HG03135 (cell line): Measurements from ENCODE around the gene TMEM266.

ENCODE experiments used
- ATAC-seq: cut with Tn5 transposase; IDR thresholded peaks from one replicate; pipeline ENCODE4 v1.9.1; 2021; ENCODE audit warnings: mild to moderate bottlenecking, moderate library complexity; ENCODE audit not compliant: unreplicated experiment

The TMEM266 gene

DNA sequence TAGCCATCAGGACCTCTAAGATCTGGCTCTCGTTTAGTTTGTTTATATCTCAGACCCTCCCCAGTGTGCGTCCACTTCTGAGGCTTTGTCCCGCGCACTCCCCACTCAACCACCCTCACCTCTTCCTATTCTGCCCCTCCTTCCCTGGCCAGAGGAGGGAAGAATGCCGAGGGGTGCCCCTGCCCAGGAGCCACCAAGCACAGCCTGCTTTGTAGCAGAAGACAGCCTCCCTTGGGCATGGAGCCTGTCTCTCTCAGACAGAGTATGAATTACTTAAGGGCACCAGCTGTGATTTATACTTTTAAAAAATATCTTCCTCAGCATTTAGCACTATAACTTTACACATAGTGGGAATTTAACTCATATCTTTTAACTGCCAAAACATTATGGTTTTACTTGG lies 6.0 kb downstream of the TMEM266 start:
- no peak for ATAC-seq

DNA sequence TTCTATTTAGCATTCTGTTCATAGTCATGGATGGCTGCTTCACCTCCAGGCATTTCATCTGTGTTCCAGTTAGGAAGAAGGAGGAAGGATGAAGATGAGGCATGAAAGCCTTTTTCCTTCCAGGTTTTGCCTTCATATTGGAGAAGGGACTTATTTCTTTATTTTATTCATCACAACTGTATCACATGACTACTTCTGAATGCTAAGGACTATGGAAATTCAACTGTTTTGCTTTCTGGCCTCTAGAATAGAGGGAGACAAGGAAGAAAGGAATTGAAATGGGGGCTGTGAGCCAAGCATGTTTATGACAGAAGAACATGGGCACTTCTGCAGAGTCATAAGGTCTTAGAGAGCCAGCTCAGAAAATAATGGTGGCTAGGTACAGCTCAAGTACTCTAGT lies 10.4 kb downstream of the TMEM266 start:
- no peak for ATAC-seq

DNA sequence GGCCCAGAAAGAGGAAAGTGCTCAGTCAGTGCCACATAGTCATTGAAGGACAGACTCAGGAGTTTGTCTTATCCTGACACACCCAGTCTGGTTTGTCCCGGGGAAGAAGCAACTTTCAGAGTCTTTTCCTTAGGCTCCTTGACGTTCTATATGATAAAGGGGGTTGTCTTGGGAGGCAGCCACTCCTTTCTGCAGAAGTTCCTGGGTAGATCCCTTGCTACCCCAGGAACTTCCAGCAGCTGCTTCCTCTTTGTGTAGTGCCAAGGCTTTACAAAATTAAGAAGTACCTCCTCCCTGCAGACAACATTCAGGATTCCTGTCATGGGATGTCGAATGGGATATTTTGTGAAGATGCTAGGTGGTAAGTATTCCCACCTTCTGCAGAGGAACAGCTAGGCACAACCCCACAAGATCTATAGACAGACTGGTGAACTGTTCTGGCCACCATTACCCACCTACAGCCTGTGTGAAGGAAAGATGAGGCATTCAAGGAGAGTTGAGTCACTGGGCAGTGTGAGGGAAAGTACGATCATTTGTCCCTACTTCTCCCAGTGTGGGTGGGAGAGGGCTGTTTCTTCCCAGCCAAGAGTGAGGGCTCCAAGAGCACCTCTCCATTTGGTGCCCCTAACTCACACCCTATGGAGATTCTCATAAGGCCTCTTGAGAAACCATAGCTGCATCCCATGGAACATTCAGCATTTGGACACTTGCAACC lies 11.3 kb downstream of the TMEM266 start:
- ATAC-seq = no peak

DNA sequence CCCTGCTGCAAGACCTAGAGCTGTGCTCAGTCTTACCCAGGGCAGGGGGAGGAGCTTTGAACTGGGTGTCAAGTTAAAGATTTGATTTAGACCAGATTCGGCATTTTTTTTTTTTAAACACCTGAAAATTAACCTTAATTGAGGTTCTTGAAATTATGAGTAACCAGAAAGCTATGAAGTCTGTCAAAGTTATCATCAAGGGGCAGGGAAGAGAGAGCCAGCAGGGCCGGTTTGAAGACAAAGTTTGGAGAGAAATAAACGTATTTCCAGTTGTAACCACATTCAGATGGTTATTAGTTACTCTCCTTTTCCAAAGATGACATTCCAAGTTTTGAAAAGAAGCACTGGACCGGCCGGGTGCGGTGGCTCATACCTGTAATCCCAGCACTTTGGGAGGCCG lies 12.0 kb downstream of the TMEM266 start:
- ATAC-seq = no peak

DNA sequence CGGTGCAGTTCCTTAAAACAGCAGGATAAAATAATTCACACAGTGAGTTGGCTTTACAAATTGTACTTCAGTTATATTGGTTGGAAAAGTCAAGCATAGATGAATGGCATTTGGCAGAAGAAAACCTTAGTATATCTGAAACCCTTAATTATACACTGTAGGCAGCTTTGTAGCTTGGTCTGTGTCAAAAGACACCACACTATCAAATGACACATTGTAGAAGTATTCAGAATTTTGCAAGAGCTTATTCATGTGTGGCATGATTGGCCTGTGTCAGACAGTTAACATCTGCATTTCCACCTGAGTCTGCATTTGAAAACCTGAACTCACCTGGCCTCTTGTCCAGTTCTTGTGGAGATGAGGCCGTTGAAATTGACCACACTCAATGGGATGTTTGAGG lies 13.8 kb downstream of the TMEM266 start:
- ATAC-seq = no peak

DNA sequence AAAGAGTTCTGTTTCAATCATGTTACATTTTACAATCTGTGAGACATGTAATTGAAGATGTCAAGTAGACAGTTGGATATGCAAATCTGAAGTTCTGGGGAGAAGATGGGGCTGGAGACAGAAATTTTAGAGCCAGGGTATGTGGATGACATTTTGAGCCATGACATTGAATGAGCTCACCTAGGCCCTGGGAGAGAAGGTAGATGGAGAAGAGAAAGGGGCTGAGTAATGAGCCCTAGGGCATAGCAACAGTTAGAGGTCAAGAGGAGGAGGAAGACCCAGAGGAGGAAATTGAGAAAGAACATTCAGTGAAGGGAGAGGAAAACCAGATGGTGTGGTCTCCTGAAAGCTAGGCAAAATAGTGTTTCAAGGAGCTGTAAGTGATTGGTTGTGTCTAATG lies 15.3 kb downstream of the TMEM266 start:
- ATAC-seq = no peak

DNA sequence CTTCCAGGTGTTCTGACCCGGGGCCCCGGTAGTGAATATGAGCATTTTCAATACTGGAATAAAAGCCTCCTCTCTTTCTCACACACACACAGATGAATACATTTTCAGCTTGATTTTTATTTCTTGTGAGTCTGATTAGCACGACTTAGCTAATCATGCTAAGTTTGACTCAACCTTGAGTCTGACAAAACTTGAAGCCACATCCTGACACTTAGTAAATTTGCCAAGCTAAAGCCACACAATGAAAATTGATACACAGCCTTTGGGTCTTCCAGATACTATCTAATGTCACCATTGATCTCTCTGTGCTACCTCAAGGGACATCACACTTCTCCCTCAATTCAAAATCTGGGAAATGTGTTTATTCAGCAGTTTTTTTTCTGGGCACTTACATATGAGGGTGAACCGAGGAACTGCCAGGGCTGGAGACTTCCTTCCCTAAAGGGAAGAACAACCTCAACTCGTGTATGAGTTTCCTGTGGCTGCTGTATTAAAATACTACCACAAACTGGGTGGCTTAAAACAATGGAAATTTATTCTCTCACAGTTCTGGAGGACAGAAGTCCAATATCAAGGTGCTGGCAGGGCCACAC lies 18.6 kb downstream of the TMEM266 start:
- no peak for ATAC-seq

DNA sequence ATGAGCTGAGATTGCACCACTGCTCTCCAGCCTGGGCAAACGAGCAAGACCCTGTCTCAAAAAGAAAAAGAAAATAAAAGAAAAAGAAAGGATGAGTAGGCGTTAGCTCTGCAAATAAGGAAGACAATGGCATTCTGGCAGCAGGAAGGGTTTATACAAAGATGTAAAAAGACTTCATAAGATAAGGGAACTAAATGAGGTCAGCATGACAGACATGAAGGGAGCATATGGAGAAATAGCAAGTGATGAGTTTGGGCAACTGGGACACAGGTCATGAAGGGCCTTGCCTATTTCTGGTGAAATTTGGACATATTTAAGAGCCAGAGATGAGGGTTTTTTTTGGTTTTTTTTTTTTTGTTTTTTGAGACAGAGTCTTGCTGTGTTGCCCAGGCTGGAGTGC lies 24.5 kb downstream of the TMEM266 start:
- ATAC-seq = no peak

DNA sequence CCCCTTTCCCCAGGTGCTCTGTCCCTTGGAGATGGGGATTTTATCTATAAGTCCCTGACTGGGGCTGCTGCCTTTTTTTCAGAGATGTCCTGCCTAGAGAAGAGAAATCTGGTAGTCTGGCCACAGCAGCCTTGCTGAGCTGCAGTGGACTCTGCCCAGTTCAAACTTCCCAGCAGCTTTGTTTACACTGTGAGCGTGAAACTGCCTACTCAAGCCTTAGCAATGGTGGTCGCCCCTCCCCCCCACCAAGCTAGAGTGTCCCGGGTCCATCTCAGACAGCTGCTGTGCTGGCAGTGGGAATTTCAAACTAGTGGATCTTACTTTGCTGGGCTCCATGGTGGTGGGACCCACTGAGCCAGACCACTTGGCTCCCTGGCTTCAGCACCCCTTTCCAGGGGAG lies 38.9 kb downstream of the TMEM266 start:
- no peak for ATAC-seq

DNA sequence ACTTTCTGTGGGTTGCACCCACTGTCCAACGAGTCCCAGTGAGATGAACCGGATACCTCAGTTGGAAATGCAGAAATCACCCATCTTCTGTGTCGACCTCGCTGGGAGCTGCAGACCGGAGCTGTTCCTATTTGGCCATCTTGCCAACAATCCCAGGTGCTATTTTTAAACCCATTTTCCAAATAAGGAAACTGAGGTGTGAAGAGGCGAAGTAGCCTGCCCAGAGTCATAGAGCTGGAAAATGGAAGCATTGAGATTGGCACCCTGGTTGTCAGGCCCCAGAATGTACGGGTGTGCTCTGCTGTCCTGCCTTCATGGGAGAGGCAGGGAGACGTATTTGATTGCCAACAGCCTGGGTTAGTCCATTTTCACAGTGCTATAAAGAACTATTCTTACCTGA lies 39.6 kb downstream of the TMEM266 start:
- ATAC-seq = no peak

DNA sequence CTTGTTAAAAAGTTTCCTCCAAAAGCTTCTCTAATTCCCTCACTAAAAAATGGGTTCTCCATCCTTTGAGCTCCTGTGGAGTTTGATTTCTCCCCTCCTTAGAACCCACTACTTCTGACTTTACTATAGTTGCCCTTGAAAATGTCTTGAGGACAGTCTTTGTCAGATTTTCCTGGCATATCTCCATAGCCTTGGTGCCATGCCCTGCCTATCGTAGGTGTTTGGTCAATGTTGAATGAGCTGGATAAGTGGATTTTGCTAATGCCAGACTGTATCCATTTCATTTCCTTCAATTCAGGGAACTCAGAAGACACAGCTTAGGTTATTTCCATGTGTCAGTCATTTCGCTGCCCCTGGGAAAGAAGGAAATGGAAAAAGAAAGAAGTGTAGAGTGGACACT lies 40.6 kb downstream of the TMEM266 start:
- ATAC-seq = no peak

DNA sequence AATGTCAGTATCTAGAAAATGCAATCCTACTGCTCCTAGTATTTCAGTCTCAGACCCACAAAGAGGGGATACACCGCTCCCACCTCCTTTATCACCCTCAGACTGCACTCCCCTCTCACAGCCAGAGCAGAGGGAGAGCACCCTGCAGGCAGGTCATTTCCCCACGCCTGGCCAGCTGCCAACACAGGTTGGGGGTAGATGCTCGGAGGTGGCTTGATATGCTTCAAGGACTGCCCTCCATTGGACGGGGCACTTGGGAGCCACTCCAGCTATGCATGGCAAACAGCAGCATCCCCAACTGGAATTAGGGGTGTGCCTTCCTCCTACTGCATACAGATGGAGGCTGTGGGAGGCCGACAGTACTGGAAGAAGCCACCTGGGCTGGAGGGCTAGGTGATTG lies 41.9 kb downstream of the TMEM266 start:
- ATAC-seq = no peak

DNA sequence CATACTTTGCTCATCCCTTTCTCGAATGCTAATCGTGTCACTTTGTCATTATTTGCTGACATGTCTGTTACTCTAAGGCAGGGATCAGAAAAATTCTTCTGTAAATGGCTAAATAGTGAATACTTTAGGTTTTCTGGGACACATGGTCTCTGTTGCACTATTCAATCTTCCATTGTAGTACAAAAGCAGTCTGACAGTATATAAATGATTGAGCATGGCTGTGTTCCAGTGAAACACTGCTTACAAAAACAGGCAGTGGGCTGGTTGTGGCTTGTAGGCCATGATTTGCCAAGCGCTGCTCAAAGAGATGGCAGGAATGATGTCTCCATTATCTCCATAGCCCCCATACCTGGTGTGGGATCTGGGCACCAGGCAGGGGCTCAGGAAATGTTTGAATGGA lies 45.6 kb downstream of the TMEM266 start:
- no peak for ATAC-seq

DNA sequence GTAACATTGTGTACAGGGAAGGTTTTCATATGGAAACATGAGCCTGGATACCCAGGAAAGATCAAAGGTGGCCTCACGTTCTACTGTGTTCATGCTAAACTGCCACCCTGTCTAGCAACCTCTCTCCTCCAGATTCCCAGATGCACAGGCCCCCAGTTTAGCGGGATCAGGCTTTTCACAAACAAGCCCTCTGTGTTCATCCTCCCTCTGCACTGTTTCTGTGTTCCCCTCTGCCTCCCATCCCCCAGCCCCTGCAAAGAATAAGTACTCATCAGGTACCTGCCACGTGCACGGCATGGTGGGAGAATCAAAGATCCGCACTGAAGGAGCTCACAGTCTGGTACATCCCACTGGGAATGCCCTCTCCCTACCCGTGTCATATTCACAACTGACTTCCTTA lies 46.1 kb downstream of the TMEM266 start:
- ATAC-seq = no peak

DNA sequence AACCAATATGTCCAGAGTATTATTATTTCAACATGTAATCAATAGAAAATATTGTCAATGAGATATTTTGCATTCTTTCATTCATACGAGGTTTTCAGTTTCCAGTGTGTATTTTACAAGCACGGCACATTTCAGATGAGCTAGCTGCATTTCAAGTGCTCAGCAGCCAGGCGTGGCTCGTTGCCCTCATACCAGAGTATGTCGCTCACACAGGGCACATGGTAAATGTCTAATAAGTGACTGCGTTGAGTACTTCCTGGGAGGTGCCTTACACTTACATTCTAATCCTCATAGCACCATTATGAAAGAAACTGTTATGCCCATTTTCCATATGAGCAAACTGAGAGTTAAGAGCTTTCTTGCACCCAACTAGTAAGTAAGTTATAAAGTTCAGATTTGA lies 47.4 kb downstream of the TMEM266 start:
- ATAC-seq = no peak

DNA sequence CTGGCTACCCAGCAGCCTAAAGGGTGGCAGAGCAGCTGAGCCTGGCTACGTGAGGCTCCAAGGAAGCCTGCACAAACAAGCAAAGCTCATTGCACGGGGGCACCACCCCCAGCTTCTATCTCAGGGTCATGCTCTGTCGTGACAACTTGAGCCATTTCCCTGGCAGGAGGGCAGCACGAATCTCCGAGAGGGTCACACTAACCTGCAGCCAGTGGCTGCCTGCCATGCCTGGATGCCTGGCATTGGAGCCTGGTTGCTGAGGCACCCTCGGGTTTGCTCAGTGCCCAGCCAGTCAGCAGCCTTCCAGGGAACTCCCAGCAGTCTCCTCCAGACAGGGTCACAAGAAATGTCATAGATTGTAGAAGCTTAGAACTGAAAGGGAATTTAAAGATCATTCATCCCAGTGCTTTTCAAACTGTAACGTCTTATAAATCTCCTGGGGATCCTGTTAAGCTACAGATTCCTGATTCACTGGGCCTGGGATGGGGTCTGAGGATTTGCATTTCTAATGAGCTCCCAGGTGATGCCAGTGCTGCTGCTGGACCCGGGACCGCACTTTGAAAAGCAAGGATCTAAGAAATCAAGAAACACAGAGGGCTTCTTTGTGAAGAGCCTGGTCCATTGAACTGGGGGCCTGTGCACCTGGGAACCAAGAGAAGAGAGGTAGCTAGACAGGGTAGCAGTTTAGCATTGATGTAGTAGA lies 48.4 kb downstream of the TMEM266 start:
- ATAC-seq = no peak

DNA sequence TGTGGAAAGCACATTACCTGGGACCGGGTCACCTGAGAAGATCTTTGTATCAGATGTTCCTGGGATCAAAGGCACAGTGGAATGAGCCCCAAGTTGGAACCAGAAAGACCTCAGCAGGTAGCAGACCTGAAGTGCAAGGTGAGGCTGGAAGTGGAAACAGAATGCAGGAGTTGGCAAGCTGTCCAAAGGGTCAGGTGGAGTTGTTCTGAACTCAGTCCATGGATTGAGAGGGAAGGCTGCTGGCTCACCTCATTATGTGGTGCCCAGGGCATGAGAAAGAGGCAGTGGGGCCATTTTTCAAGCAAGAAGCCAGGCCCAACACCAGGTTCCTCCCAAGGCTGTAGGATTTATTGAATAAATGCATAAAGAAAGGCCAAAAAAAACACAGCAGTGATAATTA lies 49.3 kb downstream of the TMEM266 start:
- ATAC-seq = no peak

DNA sequence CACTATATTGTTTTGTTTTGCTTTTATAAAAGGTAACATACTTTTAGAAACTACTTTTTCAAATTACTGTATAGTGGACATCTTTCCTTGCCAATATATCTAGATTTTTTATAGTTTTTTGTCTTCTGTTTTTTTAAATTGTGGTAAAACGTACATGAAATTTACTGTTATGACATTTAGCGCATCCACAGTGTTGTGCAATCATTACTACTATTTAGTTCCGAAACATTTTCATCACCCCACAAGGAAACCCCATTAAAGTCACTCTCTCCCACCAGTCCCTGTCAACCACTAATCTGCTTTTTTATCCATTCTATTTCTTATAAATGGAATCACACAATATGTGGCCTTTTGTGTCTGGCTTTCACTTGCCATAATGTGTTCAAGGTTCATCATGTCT lies 54.8 kb downstream of the TMEM266 start:
- ATAC-seq = no peak

DNA sequence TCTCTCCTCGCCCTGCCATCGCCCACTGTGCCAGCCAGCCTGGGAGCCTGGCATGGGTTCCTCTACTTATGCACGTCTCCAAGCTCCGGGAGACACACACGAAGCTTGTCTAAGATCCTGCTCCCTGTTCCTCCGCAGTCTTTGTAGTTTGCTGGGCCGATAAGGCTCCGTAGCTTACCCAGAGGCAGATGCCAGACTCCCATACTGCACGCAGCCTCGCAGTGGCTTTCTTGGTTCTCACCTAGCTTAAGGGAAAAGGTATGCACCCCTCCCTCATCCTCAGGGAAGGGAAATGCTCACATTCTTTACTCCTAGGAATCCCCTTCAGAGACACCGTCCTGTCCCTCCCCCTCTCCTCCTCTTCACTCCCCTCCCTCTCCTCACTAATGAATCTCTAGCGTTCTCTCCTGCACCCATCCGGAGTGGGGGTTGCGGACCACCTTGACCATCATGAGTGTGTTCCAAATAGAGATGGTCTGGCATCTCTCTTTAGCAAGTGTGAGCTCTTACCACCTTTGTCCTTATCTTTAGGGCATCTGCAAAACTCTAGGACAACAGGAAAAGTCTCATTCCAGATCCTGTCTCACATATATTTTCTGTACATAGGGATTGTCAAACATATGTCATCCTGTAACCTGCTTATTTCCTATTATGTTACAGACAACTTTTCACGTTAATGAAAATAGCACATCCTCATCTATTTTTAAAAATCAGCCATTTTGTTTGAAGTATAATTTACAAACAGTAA lies 56.5 kb downstream of the TMEM266 start:
- ATAC-seq = no peak

DNA sequence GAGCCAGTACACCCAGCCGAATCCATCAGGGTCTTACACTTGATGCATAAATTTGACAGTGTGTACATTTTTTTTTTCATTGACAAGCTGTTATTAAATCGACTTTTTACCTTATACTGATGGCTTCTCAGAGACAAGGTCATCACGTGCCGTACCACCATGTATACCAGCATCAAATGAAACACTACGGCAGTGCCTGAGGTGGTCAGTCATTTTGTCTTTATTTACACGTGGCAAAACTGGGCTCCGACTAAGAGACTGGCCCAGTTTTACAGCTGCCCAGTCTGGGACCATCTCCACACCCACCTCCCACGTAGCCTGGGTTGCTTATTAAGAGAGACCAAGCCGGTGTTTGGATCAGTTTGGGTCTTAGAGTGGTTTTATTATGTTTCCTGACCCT lies 57.4 kb downstream of the TMEM266 start:
- ATAC-seq = no peak

DNA sequence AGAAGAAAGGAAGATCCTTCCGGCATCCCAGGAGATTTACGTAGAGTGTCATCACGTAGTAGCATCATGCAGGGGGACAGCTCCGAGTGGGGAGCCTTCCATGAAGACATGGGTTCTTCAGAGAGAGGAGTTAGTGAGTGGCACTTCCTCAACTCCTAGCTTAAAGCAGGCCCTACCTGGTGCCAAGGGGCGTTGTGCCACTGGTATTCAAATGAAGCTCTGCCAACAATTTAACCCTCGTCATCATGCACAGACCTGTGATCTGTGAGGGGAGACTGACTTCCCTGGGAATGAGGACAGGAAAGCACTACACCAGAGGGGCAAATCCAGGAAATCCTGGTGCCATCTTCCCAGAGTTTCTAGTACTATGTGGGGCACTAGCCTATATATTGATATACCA lies 59.0 kb downstream of the TMEM266 start:
- ATAC-seq = no peak

DNA sequence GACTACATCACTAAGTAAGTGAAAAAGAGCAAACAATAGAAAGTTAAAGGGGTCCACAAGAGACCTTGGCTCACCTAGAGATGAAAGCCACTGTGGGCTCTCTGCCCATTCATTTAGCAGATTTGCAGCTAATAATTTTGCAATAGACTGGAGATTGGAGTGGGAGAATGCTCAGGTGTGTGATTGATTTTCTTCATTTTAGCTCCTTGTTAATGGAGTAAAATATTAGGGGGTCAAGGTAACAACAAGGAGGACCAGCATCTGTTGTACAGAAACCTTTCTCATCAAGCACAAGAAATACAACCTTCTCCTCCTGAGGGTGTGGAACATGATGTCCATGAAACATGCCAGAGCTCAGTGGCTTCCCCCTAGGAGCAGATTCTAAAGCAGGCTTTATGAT lies 63.2 kb downstream of the TMEM266 start:
- no peak for ATAC-seq
